ENCODE measurements around the gene LTK. TPM values are rescaled to one million over a fixed set of nuclear protein-coding genes. Genes with fewer than 3 reads are reported as not detected.
A peak's percentile ranks its signal among the peaks of the same experiment; 100 is the strongest.

Gene LTK
- total RNA-seq, 1 donor = not detected

- H4K20me1 ChIP-seq (ENCODE audit: insufficient read depth, low read length) = no peaks in the 10 kb centered on the region
- peaks cover 12% of the 10 kb centered on the region for H3K36me3 ChIP-seq (ENCODE audit: insufficient read depth, low read length)
- TF ChIP-seq, protein P1, sequence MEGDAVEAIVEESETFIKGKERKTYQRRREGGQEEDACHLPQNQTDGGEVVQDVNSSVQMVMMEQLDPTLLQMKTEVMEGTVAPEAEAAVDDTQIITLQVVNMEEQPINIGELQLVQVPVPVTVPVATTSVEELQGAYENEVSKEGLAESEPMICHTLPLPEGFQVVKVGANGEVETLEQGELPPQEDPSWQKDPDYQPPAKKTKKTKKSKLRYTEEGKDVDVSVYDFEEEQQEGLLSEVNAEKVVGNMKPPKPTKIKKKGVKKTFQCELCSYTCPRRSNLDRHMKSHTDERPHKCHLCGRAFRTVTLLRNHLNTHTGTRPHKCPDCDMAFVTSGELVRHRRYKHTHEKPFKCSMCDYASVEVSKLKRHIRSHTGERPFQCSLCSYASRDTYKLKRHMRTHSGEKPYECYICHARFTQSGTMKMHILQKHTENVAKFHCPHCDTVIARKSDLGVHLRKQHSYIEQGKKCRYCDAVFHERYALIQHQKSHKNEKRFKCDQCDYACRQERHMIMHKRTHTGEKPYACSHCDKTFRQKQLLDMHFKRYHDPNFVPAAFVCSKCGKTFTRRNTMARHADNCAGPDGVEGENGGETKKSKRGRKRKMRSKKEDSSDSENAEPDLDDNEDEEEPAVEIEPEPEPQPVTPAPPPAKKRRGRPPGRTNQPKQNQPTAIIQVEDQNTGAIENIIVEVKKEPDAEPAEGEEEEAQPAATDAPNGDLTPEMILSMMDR (IDR thresholded peaks at IDR 0.05; ENCODE audit: extremely low read depth, low read depth, low read length) = no peak
- H3K27me3 ChIP-seq (ENCODE audit: insufficient read depth, low read length) = peaks cover 12% of the 10 kb centered on the region
- DNase-seq (ENCODE audit: insufficient read length, low spot score, missing footprints) = peak; percentile 13
- H3K4me3 ChIP-seq (ENCODE audit: insufficient read depth, low read length) = no peak overlapping the region
- H3K4me2 ChIP-seq (ENCODE audit: insufficient read depth, low read length) = no peak overlapping the region
- no peaks in the 10 kb centered on the region for H3K79me2 ChIP-seq (ENCODE audit: insufficient read depth, low read length)
- H3K4me1 ChIP-seq (ENCODE audit: insufficient read depth, low read length) = peaks cover 5% of the 10 kb centered on the region
- no peak overlapping the region for H3K27ac ChIP-seq (ENCODE audit: low read depth, low read length)
- no peak overlapping the region for H2AFZ ChIP-seq (ENCODE audit: low read length)
- no peaks in the 10 kb centered on the region for H3K9me3 ChIP-seq (ENCODE audit: low read depth, low read length)
These were observed 4.3 kb upstream of the LTK start for GRCh38 chr15:41517895-41518449.

DNA sequence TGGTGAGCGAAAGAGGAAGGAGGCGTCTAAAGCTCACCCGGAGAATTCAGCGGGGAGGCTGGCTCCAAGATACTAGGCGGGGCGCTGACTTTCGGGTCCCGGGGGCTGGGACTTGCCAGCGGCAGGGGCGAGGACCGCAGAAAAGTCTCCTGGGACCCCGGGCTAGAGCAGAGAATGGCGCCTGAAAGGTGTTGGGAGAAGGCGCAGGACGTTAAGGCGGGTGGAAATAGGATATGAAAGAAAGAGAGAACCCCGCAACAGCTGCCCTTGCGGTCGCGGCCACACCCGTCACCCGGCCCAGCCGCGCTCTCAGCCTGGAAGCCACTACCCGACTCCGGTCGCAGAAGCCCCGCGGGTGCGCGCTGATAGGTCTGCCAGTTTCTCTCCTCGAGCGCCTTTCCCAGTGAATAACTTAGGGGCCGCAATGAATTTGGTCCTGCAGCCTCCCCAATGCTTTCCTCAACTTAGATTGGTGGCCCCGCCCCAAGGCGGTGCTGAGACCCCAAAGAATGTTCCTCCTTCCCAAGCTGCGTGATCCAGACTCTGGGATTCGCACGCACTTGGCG is 604 bp downstream of the LTK start:
- Histone ChIP-seq H2AFZ (ENCODE audit: low read length) (no peak overlapping the region), H3K79me2 (ENCODE audit: insufficient read depth, low read length) (no peaks in the 10 kb centered on the region), H3K27me3 (ENCODE audit: insufficient read depth, low read length) (peaks cover 36% of the 10 kb centered on the region), H3K36me3 (ENCODE audit: insufficient read depth, low read length) (peaks cover 3% of the 10 kb centered on the region), H4K20me1 (ENCODE audit: insufficient read depth, low read length) (no peaks in the 10 kb centered on the region), H3K4me1 (ENCODE audit: insufficient read depth, low read length) (peaks cover 8% of the 10 kb centered on the region), H3K27ac (ENCODE audit: low read depth, low read length) (no peak overlapping the region), H3K4me2 (ENCODE audit: insufficient read depth, low read length) (peak overlapping the region; percentile 60), H3K9me3 (ENCODE audit: low read depth, low read length) (no peaks in the 10 kb centered on the region), H3K4me3 (ENCODE audit: insufficient read depth, low read length) (peak overlapping the region; percentile 39)
- TF ChIP-seq, protein P1 (IDR thresholded peaks at IDR 0.05; ENCODE audit: extremely low read depth, low read depth, low read length) = no peak
- DNase-seq (ENCODE audit: insufficient read length, low spot score, missing footprints) = peak; percentile 91

DNA sequence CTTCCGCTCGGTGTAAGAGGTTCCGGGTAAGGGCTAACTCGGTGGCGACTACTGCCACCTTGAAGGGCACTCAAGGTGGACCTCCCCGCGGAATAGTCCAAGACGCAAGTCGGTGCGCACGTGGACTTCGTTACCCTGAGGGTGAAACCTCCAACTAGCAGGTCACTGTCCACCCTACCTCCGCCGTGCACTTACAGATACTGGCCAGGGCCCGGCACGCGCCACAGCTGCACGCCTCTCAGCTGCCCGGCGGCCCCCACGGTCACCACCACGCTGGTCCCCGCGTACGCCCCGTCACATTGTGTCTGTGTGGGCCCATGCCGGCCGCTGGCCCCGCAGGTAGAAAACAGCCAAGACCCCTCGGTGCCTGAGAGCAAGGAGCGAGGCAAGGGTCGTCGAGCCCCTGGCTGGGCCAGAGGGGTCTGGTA is 1.1 kb downstream of the LTK start:
- Histone ChIP-seq H3K79me2 (ENCODE audit: insufficient read depth, low read length) (no peaks in the 10 kb centered on the region), H3K4me2 (ENCODE audit: insufficient read depth, low read length) (peak overlapping the region; percentile 60), H2AFZ (ENCODE audit: low read length) (no peak overlapping the region), H4K20me1 (ENCODE audit: insufficient read depth, low read length) (no peaks in the 10 kb centered on the region), H3K4me3 (ENCODE audit: insufficient read depth, low read length) (no peak overlapping the region), H3K36me3 (ENCODE audit: insufficient read depth, low read length) (no peaks in the 10 kb centered on the region), H3K27ac (ENCODE audit: low read depth, low read length) (no peak overlapping the region), H3K9me3 (ENCODE audit: low read depth, low read length) (no peaks in the 10 kb centered on the region), H3K4me1 (ENCODE audit: insufficient read depth, low read length) (peaks cover 8% of the 10 kb centered on the region), H3K27me3 (ENCODE audit: insufficient read depth, low read length) (peaks cover 41% of the 10 kb centered on the region)
- TF ChIP-seq, protein P1 (IDR thresholded peaks at IDR 0.05; ENCODE audit: extremely low read depth, low read depth, low read length) = no peak
- peak; percentile 73 for DNase-seq (ENCODE audit: insufficient read length, low spot score, missing footprints)

GRCh38 chr15:41511899-41512369 is 1.7 kb downstream of the LTK start:
- Histone ChIP-seq H3K27me3 (ENCODE audit: insufficient read depth, low read length) (peaks cover 41% of the 10 kb centered on the region), H3K79me2 (ENCODE audit: insufficient read depth, low read length) (no peaks in the 10 kb centered on the region), H4K20me1 (ENCODE audit: insufficient read depth, low read length) (no peaks in the 10 kb centered on the region), H3K4me2 (ENCODE audit: insufficient read depth, low read length) (no peak overlapping the region), H2AFZ (ENCODE audit: low read length) (no peak overlapping the region), H3K27ac (ENCODE audit: low read depth, low read length) (no peak overlapping the region), H3K4me1 (ENCODE audit: insufficient read depth, low read length) (peaks cover 8% of the 10 kb centered on the region), H3K9me3 (ENCODE audit: low read depth, low read length) (no peaks in the 10 kb centered on the region), H3K36me3 (ENCODE audit: insufficient read depth, low read length) (no peaks in the 10 kb centered on the region), H3K4me3 (ENCODE audit: insufficient read depth, low read length) (no peak overlapping the region)
- TF ChIP-seq, protein P1 (IDR thresholded peaks at IDR 0.05; ENCODE audit: extremely low read depth, low read depth, low read length) = no peak
- DNase-seq (ENCODE audit: insufficient read length, low spot score, missing footprints) = peak; percentile 90

Data from osteoblast (primary cell).